Psoas muscle (tissue), 8 donors: ENCODE results near the gene METTL4. TPM values are rescaled to one million over a fixed set of nuclear protein-coding genes. Genes with fewer than 3 reads are reported as not detected.
"Not testable (repeated sequence)": the region's sequence is repeated elsewhere in the genome, so short reads cannot be mapped to it uniquely, and the experiment has no call there.

ENCODE experiments used
- ATAC-seq, 4 donors: fragments of 200-7000 bp; cut with Tn5 transposase; one replicate each; pipeline ENCODE4 v1.9.1; 2020; ENCODE audit warnings: moderate library complexity in 3 of 4, mild to moderate bottlenecking in 2 of 4
- DNase-seq, 2 donors: peaks; one replicate each; pipeline ENCODE4 v3.0.0-alpha.2; 2020
- H3K27ac ChIP-seq: fragments of 200-600 bp; one replicate; pipeline ENCODE4 v1.8.0; 2022
- H3K27me3 ChIP-seq, 3 donors: fragments of 200-600 bp in 1 of 3; one replicate each; pipeline versions ENCODE4 v1.6.1 to v1.8.0; 2013 to 2022; ENCODE audit warnings: low read length in 2 of 3, mild to moderate bottlenecking in 2 of 3, moderate library complexity in 1 of 3; ENCODE audit not compliant: insufficient read depth in 3 of 3
- H3K36me3 ChIP-seq, 2 donors: fragments of 200-600 bp in 1 of 2; one replicate each; pipeline versions ENCODE4 v1.6.1 to v1.8.0; 2013 to 2022; ENCODE audit warnings: low read depth in 1 of 2, mild to moderate bottlenecking in 1 of 2, moderate library complexity in 1 of 2; ENCODE audit not compliant: insufficient read depth in 1 of 2
- H3K4me1 ChIP-seq: fragments of 200-600 bp; one replicate; pipeline ENCODE4 v1.8.0; 2022
- H3K4me3 ChIP-seq: fragments of 200-600 bp; one replicate; pipeline ENCODE4 v1.8.0; 2022; ENCODE audit warnings: mild to moderate bottlenecking
- H3K9me3 ChIP-seq: fragments of 200-600 bp; one replicate; pipeline ENCODE4 v1.8.0; 2022
- CTCF ChIP-seq: fragments of 200-600 bp; IDR thresholded peaks from one replicate; pipeline ENCODE4 v1.8.0; 2022; ENCODE audit warnings: antibody characterized with exemption
- WGBS, 3 donors: extraction: QIAGEN DNeasy Blood & Tissue Kit; methylation state at CpG; one replicate each; pipeline versions ENCODE4 v1.1.6 to v1.1.7; 2013; 5-methylcytosine and 5-hydroxymethylcytosine counted together
- intact Hi-C, 2 donors: fragments of 100-400 bp; cut with DNase I; formaldehyde crosslinking; loops; one replicate each; pipeline versions ENCODE4 v1.11.0 to v1.14.2; 2022
- polyA plus RNA-seq, 3 donors: library from polyadenylated mRNA; stranded (reverse); fragments of 200-250 nt; gene quantifications; one replicate each; pipeline ENCODE4 v1.2.3, GENCODE V29; 2013
- total RNA-seq, 4 donors: library from RNA; stranded (reverse); fragmentation: NEBNext Ultra II Directional in 2 of 4; extraction: Animal tissue kit (Norgen Biotek cat#: 25700) in 2 of 4; gene quantifications; one replicate each; pipeline versions ENCODE4 v1.2.1 to v1.2.4, GENCODE V29; 2021 to 2023
- donor health status: healthy with polysubstance abuse.
- donor health status: DM: no; HTN: no; CAD: no; lungs with moderate emphysema.
- donor health status: Bipolar disorder and iron deficiency.
- donor health status: healthy.
- donor health status: DM: yes; HTN: yes; CAD: no.
- donor health status: DM: no; HTN: no; CAD: no.
- donor health status: DM: no; HTN: no; CAD: no.
- donor health status: DM: yes; HTN: yes; CAD: no.

Gene METTL4
- total and polyA plus RNA-seq, 7 donors: 2.7 to 5.0 (median 3.9) TPM

GRCh38 chr18:2541925-2542563, 29.3 kb downstream of the METTL4 start:
- peaks cover 0 to 28% of the 10 kb centered on the region in 2 donors for H3K36me3 ChIP-seq
- not testable (repeated sequence) for H3K9me3 ChIP-seq, ATAC-seq

GRCh38 chr18:2540575-2540974, 30.7 kb downstream of the METTL4 start:
- 77 to 86% (median 85%) methylated on average over 4 of the region's 4 CpGs for WGBS, 3 donors
- Histone ChIP-seq H3K27ac (no peak overlapping the region), H3K4me1 (peaks cover 10% of the 10 kb centered on the region), H3K4me3 (no peak overlapping the region), H3K36me3 (peaks cover 0 to 15% of the 10 kb centered on the region in 2 donors), H3K27me3 (no peaks in the 10 kb centered on the region), H3K9me3 (no peaks in the 10 kb centered on the region)
- no peak for ATAC-seq
- no peak for TF ChIP-seq CTCF
- no peak for DNase-seq
- intact Hi-C loops: loop anchor here (5.0 to 10.0 kb wide), 4 partner anchors 436 to 1676 kb away; no protein-coding TSS in a partner anchor

More at GRCh38 chr18:2541925-2542563, 29.3 kb downstream of the METTL4 start:
- no CpG with 5 or more reads among the region's 3 CpGs for WGBS, 3 donors
- peak; percentile 61 for TF ChIP-seq CTCF
- H3K4me3 ChIP-seq, H3K4me1 ChIP-seq, H3K27ac ChIP-seq, H3K27me3 ChIP-seq, DNase-seq: not testable (repeated sequence)
- intact Hi-C loops: loop anchor here (5.0 to 10.0 kb wide), 4 partner anchors 437 to 1677 kb away; no protein-coding TSS in a partner anchor

- H3K27me3 ChIP-seq: no peaks in the 10 kb centered on the region
- no peak for TF ChIP-seq CTCF
- ATAC-seq (no peak), DNase-seq (no peak)
- no peak overlapping the region for H3K4me3 ChIP-seq
- 6 to 24% (median 20%) methylated on average over 1 of the region's 1 CpG for WGBS, 3 donors
- peaks cover 0 to 24% of the 10 kb centered on the region in 2 donors for H3K36me3 ChIP-seq
- H3K9me3 ChIP-seq: no peaks in the 10 kb centered on the region
- intact Hi-C loops: no loop called here
- no peak overlapping the region for H3K27ac ChIP-seq
- H3K4me1 ChIP-seq: peaks cover 10% of the 10 kb centered on the region
Measured at GRCh38 chr18:2538844-2539243, 32.5 kb downstream of the METTL4 start.

GRCh38 chr18:2538236-2538635, 33.1 kb downstream of the METTL4 start:
- no peak for TF ChIP-seq CTCF
- Histone ChIP-seq H3K36me3 (peaks cover 0 to 21% of the 10 kb centered on the region in 2 donors), H3K27ac (no peak overlapping the region), H3K27me3 (no peaks in the 10 kb centered on the region), H3K4me1 (peaks cover 10% of the 10 kb centered on the region), H3K4me3 (no peak overlapping the region), H3K9me3 (no peaks in the 10 kb centered on the region)
- ATAC-seq: no peak
- no peak for DNase-seq
- 47 to 90% (median 68%) methylated on average over 1 of the region's 1 CpG for WGBS, 3 donors
- intact Hi-C loops: no loop called here

- no peak for DNase-seq
Measured at GRCh38 chr18:2537296-2537695, 34.0 kb downstream of the METTL4 start.

More at GRCh38 chr18:2537296-2537695, 34.0 kb downstream of the METTL4 start:
- Histone ChIP-seq H3K4me1 (peaks cover 10% of the 10 kb centered on the region), H3K4me3 (no peak overlapping the region), H3K27me3 (no peaks in the 10 kb centered on the region), H3K9me3 (no peaks in the 10 kb centered on the region), H3K27ac (no peak overlapping the region), H3K36me3 (peaks cover 0 to 21% of the 10 kb centered on the region in 2 donors)
- intact Hi-C loops: no loop called here
- no peak for ATAC-seq
- no peak for TF ChIP-seq CTCF
- WGBS, 3 donors: 56 to 59% (median 57%) methylated on average over 3 of the region's 3 CpGs
